B cell (primary cell): Measurements from ENCODE around the gene CHIC2. TPM values are rescaled to one million over a fixed set of nuclear protein-coding genes. Genes with fewer than 3 reads are reported as not detected.

ENCODE experiments used
- ATAC-seq: fragments of 200-7000 bp; cut with Tn5 transposase; one replicate; pipeline ENCODE4 v1.10.0; 2021; ENCODE audit warnings: low read depth, mild to moderate bottlenecking, moderate number of reproducible peaks, moderate library complexity
- CTCF ChIA-PET: fragments of 350-600 bp; sonication (Branson Sonifier 250); formaldehyde crosslinking; loops from one replicate; lab custom pipeline; 2021; ENCODE audit warnings: antibody characterized with exemption, inconsistent platforms; lab: Charles Lee
- POLR2A ChIA-PET: fragments of 350-600 bp; sonication (Branson Sonifier 250); formaldehyde crosslinking; loops from one replicate; lab custom pipeline; 2021; ENCODE audit warnings: antibody characterized with exemption; lab: Charles Lee
- DNase-seq: peaks from one replicate; pipeline ENCODE4 v3.0.0; 2013
- H2AFZ ChIP-seq: 2 replicates; pipeline ENCODE4 v1.6.1; 2012; ENCODE audit warnings: mild to moderate bottlenecking, low read depth, low read length; ENCODE audit not compliant: insufficient read depth, poor library complexity, severe bottlenecking
- H3K27ac ChIP-seq, 2 donors: 1 replicate in 1 of 2; 2 replicates in 1 of 2; pipeline ENCODE4 v1.5.1; 2012 to 2013; ENCODE audit warnings: low read length in 2 of 2, mild to moderate bottlenecking in 2 of 2, moderate library complexity in 1 of 2
- H3K27me3 ChIP-seq, 4 experiments: fragments of 200-600 bp in 1 of 4; sonication (generic) in 1 of 4; replicated peaks in 1 of 4; 1 replicate in 2 of 4; 2 replicates in 2 of 4; pipeline versions ENCODE4 v1.6.1 to v1.7.0; 2013 to 2016; ENCODE audit warnings: low read length in 3 of 4, mild to moderate bottlenecking in 2 of 4, mixed read lengths in 1 of 4, moderate library complexity in 1 of 4; ENCODE audit not compliant: insufficient read depth in 4 of 4, control insufficient read depth in 3 of 4; ENCODE audit errors: control extremely low read depth in 1 of 4
- H3K36me3 ChIP-seq, 2 experiments: replicated peaks in 1 of 2; 1 replicate in 1 of 2; 2 replicates in 1 of 2; pipeline versions ENCODE4 v1.6.1 to v1.7.1; 2013; ENCODE audit warnings: low read length in 1 of 2; ENCODE audit not compliant: insufficient read depth in 2 of 2, control insufficient read depth in 1 of 2; ENCODE audit errors: control extremely low read depth in 1 of 2, extremely low read depth in 1 of 2
- H3K4me1 ChIP-seq, 2 donors: fragments of 200-600 bp in 1 of 2; sonication (generic) in 1 of 2; 1 replicate in 1 of 2; 2 replicates in 1 of 2; pipeline versions ENCODE4 v1.5.1 to v1.6.1; 2013 to 2017; ENCODE audit warnings: low read length in 2 of 2; ENCODE audit not compliant: control insufficient read depth in 2 of 2, insufficient read depth in 2 of 2
- H3K4me2 ChIP-seq: replicated peaks from 2 replicates; pipeline ENCODE3; 2012; ENCODE audit warnings: mild to moderate bottlenecking, low read depth, low read length; ENCODE audit not compliant: poor library complexity, severe bottlenecking
- H3K4me3 ChIP-seq, 5 experiments: fragments of 200-600 bp in 1 of 5; sonication (generic) in 1 of 5; 1 replicate in 3 of 5; 2 replicates in 2 of 5; pipeline versions ENCODE4 v1.5.1 to v1.7.0; 2011 to 2016; ENCODE audit warnings: low read length in 4 of 5, mild to moderate bottlenecking in 4 of 5, low read depth in 2 of 5, control low read depth in 1 of 5, moderate library complexity in 1 of 5; ENCODE audit not compliant: insufficient read depth in 1 of 5; ENCODE audit errors: control extremely low read depth in 1 of 5, extremely low read depth in 1 of 5
- H3K79me2 ChIP-seq: fragments of 200-600 bp; sonication (generic); one replicate; pipeline ENCODE4 v1.6.0; 2016; ENCODE audit warnings: low read length; ENCODE audit not compliant: control insufficient read depth, insufficient read depth
- H3K9ac ChIP-seq: fragments of 200-600 bp; sonication (generic); 2 replicates; pipeline ENCODE4 v1.6.1; 2017; ENCODE audit warnings: mild to moderate bottlenecking, low read length, moderate library complexity
- H3K9me3 ChIP-seq, 3 donors: one replicate each; pipeline versions ENCODE4 v1.6.1 to v1.7.1; 2013; ENCODE audit warnings: low read length in 2 of 3; ENCODE audit not compliant: control insufficient read depth in 2 of 3, insufficient read depth in 1 of 3; ENCODE audit errors: control extremely low read depth in 1 of 3
- H4K20me1 ChIP-seq: 2 replicates; pipeline ENCODE4 v1.6.0; 2012; ENCODE audit warnings: mild to moderate bottlenecking, low read length; ENCODE audit not compliant: insufficient read depth, control insufficient read depth, poor library complexity, severe bottlenecking
- H3K27ac Mint-ChIP-seq: one replicate; pipeline ENCODE4 v1.8.0; 2021; ENCODE audit warnings: mixed read lengths
- H3K27me3 Mint-ChIP-seq: one replicate; pipeline ENCODE4 v1.8.0; 2021; ENCODE audit warnings: mixed read lengths
- H3K4me1 Mint-ChIP-seq: one replicate; pipeline ENCODE4 v1.8.0; 2021; ENCODE audit warnings: mixed read lengths
- H3K4me3 Mint-ChIP-seq: one replicate; pipeline ENCODE4 v1.8.0; 2021; ENCODE audit warnings: mixed read lengths
- H3K9me3 Mint-ChIP-seq: one replicate; pipeline ENCODE4 v1.8.0; 2022; ENCODE audit warnings: mixed read lengths; ENCODE audit not compliant: insufficient read depth
- CTCF ChIP-seq: fragments of 200-600 bp; IDR thresholded peaks from one replicate; pipeline ENCODE4 v1.8.0; 2022; ENCODE audit warnings: antibody characterized with exemption, mild to moderate bottlenecking
- EZH2 ChIP-seq: IDR thresholded peaks from 2 replicates; pipeline ENCODE4 v1.6.1; 2012; ENCODE audit warnings: borderline replicate concordance, low read depth, mild to moderate bottlenecking, moderate library complexity, low read length; ENCODE audit not compliant: insufficient read depth, poor library complexity, severe bottlenecking
- WGBS: methylation state at CpG from one replicate; pipeline ENCODE4 v1.1.5; 2013; ENCODE audit warnings: missing lambda C conversion rate; ENCODE audit not compliant: insufficient coverage; 5-methylcytosine and 5-hydroxymethylcytosine counted together
- intact Hi-C: fragments of 100-400 bp; cut with micrococcal nuclease; formaldehyde crosslinking; loops from one replicate; pipeline ENCODE4 v1.10.0; 2022
- polyA plus RNA-seq: library from polyadenylated mRNA; depleted of rRNA; stranded (reverse); fragments of >200 nt; gene quantifications from 2 replicates; pipeline ENCODE4 v1.2.3, GENCODE V29; 2012
- total RNA-seq, 2 donors: library from RNA; stranded (reverse); fragments of 120-200 nt in 1 of 2; gene quantifications; 1 replicate in 1 of 2; 2 replicates in 1 of 2; pipeline versions ENCODE4 v1.2.3 to v1.2.4, GENCODE V29; 2013 to 2022

The CHIC2 gene
- total and polyA plus RNA-seq, 2 donors (not counting 1 experiment from before 2014, with no cell fraction given) = 20.2 to 37.7 TPM

GRCh38 chr4:54014666-54015160 lies 49.7 kb downstream of the CHIC2 start:
- H3K4me2 ChIP-seq = no peak overlapping the region
- no peaks in the 10 kb centered on the region for H3K9me3 Mint-ChIP-seq
- no peaks in the 10 kb centered on the region for H3K27me3 Mint-ChIP-seq
- H3K4me1 ChIP-seq = no peaks in the 10 kb centered on the region
- H3K36me3 ChIP-seq = peaks cover 5 to 9% of the 10 kb centered on the region in 2 experiments
- WGBS = no CpG with 5 or more reads among the region's 1 CpG
- ATAC-seq = no peak
- POLR2A ChIA-PET = no interaction called here
- H3K4me1 Mint-ChIP-seq = peaks cover 2% of the 10 kb centered on the region
- H4K20me1 ChIP-seq = peaks cover 12% of the 10 kb centered on the region
- H2AFZ ChIP-seq = no peak overlapping the region
- TF ChIP-seq EZH2 = no peak
- no peak for TF ChIP-seq CTCF
- H3K27me3 ChIP-seq = no peaks in the 10 kb centered on the region
- H3K4me3 ChIP-seq = no peak overlapping the region
- no peak overlapping the region for H3K9ac ChIP-seq
- intact Hi-C loops = loop anchor here (5.0 kb wide), 1 partner anchor 38 kb away; no protein-coding TSS in a partner anchor
- DNase-seq = no peak
- H3K79me2 ChIP-seq = no peaks in the 10 kb centered on the region
- H3K4me3 Mint-ChIP-seq = no peak overlapping the region
- no peak overlapping the region for H3K27ac ChIP-seq
- CTCF ChIA-PET = no interaction called here
- H3K27ac Mint-ChIP-seq = no peak overlapping the region
- no peaks in the 10 kb centered on the region for H3K9me3 ChIP-seq

GRCh38 chr4:54011201-54011600 lies 53.2 kb downstream of the CHIC2 start:
- Histone ChIP-seq H3K27ac (no peak overlapping the region), H3K36me3 (peaks cover 7 to 9% of the 10 kb centered on the region in 2 experiments), H3K4me1 (no peaks in the 10 kb centered on the region), H3K4me3 (no peak overlapping the region), H2AFZ (no peak overlapping the region), H3K4me2 (no peak overlapping the region), H3K9me3 (no peaks in the 10 kb centered on the region), H4K20me1 (peaks cover 4% of the 10 kb centered on the region), H3K9ac (no peak overlapping the region), H3K79me2 (no peaks in the 10 kb centered on the region), H3K27me3 (no peaks in the 10 kb centered on the region)
- Mint-ChIP-seq H3K27me3 (no peaks in the 10 kb centered on the region), H3K9me3 (no peaks in the 10 kb centered on the region), H3K4me1 (peaks cover 2% of the 10 kb centered on the region), H3K27ac (no peak overlapping the region), H3K4me3 (no peak overlapping the region)
- no peak for TF ChIP-seq CTCF
- no peak for TF ChIP-seq EZH2
- no peak for DNase-seq
- ChIA-PET POLR2A (no interaction called here), CTCF (interaction anchor here (1.0 kb wide), 1 partner anchor 18 kb away, joined by 3 read pairs; no protein-coding TSS in a partner anchor)
- intact Hi-C loops = loop anchor here (5.0 kb wide), 1 partner anchor 41 kb away; no protein-coding TSS in a partner anchor
- ATAC-seq = no peak
